Measurements from ENCODE around the gene RERE.

DNA sequence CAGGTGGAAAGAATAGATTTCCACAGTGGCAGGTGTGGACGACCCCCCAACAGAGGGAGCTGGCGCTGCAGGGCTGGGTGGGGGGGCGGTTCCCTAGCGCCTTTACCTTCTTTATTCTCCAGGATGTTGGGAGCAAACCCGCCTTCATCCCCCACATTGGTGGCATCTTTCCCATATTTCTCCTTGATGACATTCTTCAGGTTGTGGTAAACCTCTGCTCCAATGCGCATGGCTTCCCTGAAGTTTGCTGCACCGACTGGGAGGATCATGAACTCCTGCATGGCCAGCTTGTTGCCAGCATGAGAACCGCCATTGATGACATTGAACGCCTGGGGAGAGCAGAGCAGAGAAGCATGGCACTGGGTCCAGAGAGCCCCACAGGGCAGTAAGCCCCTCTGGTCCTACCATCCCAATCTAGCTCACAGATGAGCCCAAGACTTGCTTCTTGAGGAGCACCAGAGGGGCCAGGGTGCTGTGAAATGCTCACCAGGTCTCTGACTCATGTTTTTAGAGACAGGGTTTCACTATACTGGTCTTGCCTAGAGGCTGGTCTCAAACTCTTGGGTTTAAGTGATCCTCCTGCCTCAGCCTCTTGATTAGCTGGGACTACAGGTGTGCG lies 48.8 kb upstream of the RERE start:
- TF ChIP-seq CTCF (IDR thresholded peaks at IDR 0.05) (no peak), POLR2A (IDR thresholded peaks at IDR 0.05) (no peak)
